ENCODE measurements around the gene ABCB10.

GRCh38 chr1:229537894-229538293 is 20.6 kb downstream of the ABCB10 start:
- TF ChIP-seq POLR2A (IDR thresholded peaks at IDR 0.05; ENCODE audit: low read length) (no peak), GATA1 (IDR thresholded peaks at IDR 0.05; ENCODE audit: low read depth, low read length) (no peak)
